Inferior parietal cortex (tissue), 1 donor: Measurements from ENCODE around the gene TNNT1.

Experiments used
- DNase-seq: peaks from one replicate; pipeline ENCODE4 v3.0.0-alpha.2; 2016; ENCODE audit errors: extremely low spot score

Gene TNNT1

GRCh38 chr19:55141696-55142095 lies 7.3 kb downstream of the TNNT1 start:
- DNase-seq = no peak

GRCh38 chr19:55137915-55138314 lies 11.1 kb downstream of the TNNT1 start:
- no peak for DNase-seq

- DNase-seq = no peak
Observed at GRCh38 chr19:55136399-55137102, 12.5 kb downstream of the TNNT1 start.

- DNase-seq = no peak
Observed at GRCh38 chr19:55134736-55135135, 14.3 kb downstream of the TNNT1 start.

- no peak for DNase-seq
Observed at GRCh38 chr19:55133639-55134444, 15.2 kb downstream of the TNNT1 start.

GRCh38 chr19:55132453-55133129 lies 16.4 kb downstream of the TNNT1 start:
- DNase-seq = no peak

- DNase-seq = no peak
Observed at GRCh38 chr19:55131421-55131820, 17.6 kb downstream of the TNNT1 start.

- DNase-seq = no peak
Observed at GRCh38 chr19:55119053-55119452, 30.0 kb downstream of the TNNT1 start.

GRCh38 chr19:55118401-55118991 lies 30.5 kb downstream of the TNNT1 start:
- DNase-seq = peak; percentile 79

- DNase-seq = peak; percentile 99
Observed at GRCh38 chr19:55117663-55118391, 31.2 kb downstream of the TNNT1 start.

- no peak for DNase-seq
Observed at GRCh38 chr19:55116859-55117662, 31.9 kb downstream of the TNNT1 start, which contains the start of gene PPP1R12C. TSS of gene PPP1R12C (minus strand) at chr19:55117637. CDS start at chr19:55117543, 94 bp downstream.

GRCh38 chr19:55116232-55116858 lies 32.7 kb downstream of the TNNT1 start:
- peak; percentile 64 for DNase-seq

GRCh38 chr19:55115446-55116065 lies 33.5 kb downstream of the TNNT1 start:
- no peak for DNase-seq

GRCh38 chr19:55114566-55115145 lies 34.4 kb downstream of the TNNT1 start:
- DNase-seq = no peak

- no peak for DNase-seq
Observed at GRCh38 chr19:55113570-55114039, 35.4 kb downstream of the TNNT1 start.

- no peak for DNase-seq
Observed at GRCh38 chr19:55112777-55113569, 36.0 kb downstream of the TNNT1 start.

GRCh38 chr19:55112246-55112776 lies 36.7 kb downstream of the TNNT1 start:
- no peak for DNase-seq

- no peak for DNase-seq
Observed at GRCh38 chr19:55111238-55111831, 37.7 kb downstream of the TNNT1 start.
